Activated B cell treated with CpG ODN at 0.5 μM for 24 hours (primary cell): ENCODE results near the gene SLC8A2. TPM values are rescaled to one million over a fixed set of nuclear protein-coding genes. Genes with fewer than 3 reads are reported as not detected.

ENCODE experiments used
- ATAC-seq: fragments of 200-7000 bp; cut with Tn5 transposase; one replicate; pipeline ENCODE4 v1.10.0; 2021; ENCODE audit warnings: low read depth, mild to moderate bottlenecking, moderate library complexity
- CTCF ChIA-PET: fragments of 350-600 bp; sonication (Branson Sonifier 250); formaldehyde crosslinking; loops from one replicate; lab custom pipeline; 2021; ENCODE audit warnings: antibody characterized with exemption; lab: Charles Lee
- POLR2A ChIA-PET: fragments of 350-600 bp; sonication (Branson Sonifier 250); formaldehyde crosslinking; loops from one replicate; lab custom pipeline; 2021; ENCODE audit warnings: antibody characterized with exemption; lab: Charles Lee
- DNase-seq: peaks from one replicate; pipeline ENCODE4 v3.0.0; 2022
- H3K27ac Mint-ChIP-seq: one replicate; pipeline ENCODE4 v1.8.0; 2020; ENCODE audit warnings: mixed read lengths
- H3K27me3 Mint-ChIP-seq: one replicate; pipeline ENCODE4 v1.8.0; 2021; ENCODE audit warnings: mixed read lengths
- H3K36me3 Mint-ChIP-seq: one replicate; pipeline ENCODE4 v1.8.0; 2021; ENCODE audit warnings: low read depth, mixed read lengths
- H3K4me1 Mint-ChIP-seq: one replicate; pipeline ENCODE4 v1.8.0; 2021; ENCODE audit warnings: mixed read lengths
- H3K4me3 Mint-ChIP-seq: one replicate; pipeline ENCODE4 v1.8.0; 2020; ENCODE audit warnings: mild to moderate bottlenecking, mixed read lengths
- H3K9me3 Mint-ChIP-seq: one replicate; pipeline ENCODE4 v1.8.0; 2020; ENCODE audit warnings: mixed read lengths
- CTCF ChIP-seq: fragments of 200-600 bp; IDR thresholded peaks from one replicate; pipeline ENCODE4 v1.8.0; 2022; ENCODE audit warnings: antibody characterized with exemption, mild to moderate bottlenecking
- intact Hi-C: fragments of 100-400 bp; cut with micrococcal nuclease; formaldehyde crosslinking; loops from one replicate; pipeline ENCODE4 v1.15.1; 2024
- total RNA-seq: library from RNA; stranded (reverse); gene quantifications from 2 replicates; pipeline ENCODE4 v1.2.3, GENCODE V29; 2022

Gene SLC8A2
- total RNA-seq, 1 donor from 2014 or later, result not detected

- Mint-ChIP-seq H3K9me3 (no peaks in the 10 kb centered on the region), H3K27me3 (peaks cover 45% of the 10 kb centered on the region), H3K4me3 (no peak overlapping the region), H3K4me1 (no peaks in the 10 kb centered on the region), H3K36me3 (no peaks in the 10 kb centered on the region), H3K27ac (no peak overlapping the region)
- CTCF ChIA-PET, result no interaction called here
- POLR2A ChIA-PET, result interaction anchor here (0.6 kb wide), 1 partner anchor 101 kb away, joined by 3 read pairs; no protein-coding TSS in a partner anchor
- ATAC-seq (no peak), DNase-seq (no peak)
- intact Hi-C loops, result no loop called here
- TF ChIP-seq CTCF, result no peak
These were observed 67.1 kb downstream of the SLC8A2 start for GRCh38 chr19:47404334-47405196.

- Mint-ChIP-seq H3K27me3 (peaks cover 42% of the 10 kb centered on the region), H3K4me1 (no peaks in the 10 kb centered on the region), H3K36me3 (no peaks in the 10 kb centered on the region), H3K27ac (no peak overlapping the region), H3K4me3 (no peak overlapping the region), H3K9me3 (no peaks in the 10 kb centered on the region)
- no peak for DNase-seq
- intact Hi-C loops, result no loop called here
- ATAC-seq, result no peak
- TF ChIP-seq CTCF, result no peak
- CTCF ChIA-PET, result no interaction called here
- POLR2A ChIA-PET, result no interaction called here
These were observed 69.2 kb downstream of the SLC8A2 start for GRCh38 chr19:47402504-47402903.

GRCh38 chr19:47398707-47399597, 72.7 kb downstream of the SLC8A2 start:
- Mint-ChIP-seq H3K9me3 (no peaks in the 10 kb centered on the region), H3K27ac (no peak overlapping the region), H3K36me3 (no peaks in the 10 kb centered on the region), H3K27me3 (peaks cover 18% of the 10 kb centered on the region), H3K4me1 (no peaks in the 10 kb centered on the region), H3K4me3 (no peak overlapping the region)
- intact Hi-C loops, result no loop called here
- POLR2A ChIA-PET, result no interaction called here
- TF ChIP-seq CTCF, result no peak
- CTCF ChIA-PET, result interaction anchor here (1.2 kb wide), 1 partner anchor 8 kb away, joined by 6 read pairs; no protein-coding TSS in a partner anchor
- ATAC-seq (no peak), DNase-seq (no peak)

- ChIA-PET CTCF (interaction anchor here (0.8 to 2.0 kb wide), 13 partner anchors 8 to 242 kb away, joined by 3 to 16 read pairs (median 4); partner anchors contain the start of gene C5AR2), POLR2A (interaction anchor here (0.8 to 1.0 kb wide), 2 partner anchors 107 to 118 kb away, joined by 3 to 8 read pairs; no protein-coding TSS in a partner anchor)
- H3K36me3 Mint-ChIP-seq, result no peaks in the 10 kb centered on the region
- peaks cover 8% of the 10 kb centered on the region for H3K4me1 Mint-ChIP-seq
- peak; percentile 60 for DNase-seq
- ATAC-seq, result peak; percentile 93
- TF ChIP-seq CTCF, result no peak
- intact Hi-C loops, result loop anchor here (1.0 kb wide), 2 partner anchors 95 to 107 kb away; no protein-coding TSS in a partner anchor
- peaks cover 6% of the 10 kb centered on the region for H3K27me3 Mint-ChIP-seq
- no peak overlapping the region for H3K4me3 Mint-ChIP-seq
- no peak overlapping the region for H3K27ac Mint-ChIP-seq
- H3K9me3 Mint-ChIP-seq, result no peaks in the 10 kb centered on the region
These were observed 80.0 kb downstream of the SLC8A2 start for GRCh38 chr19:47391510-47392223.
